ENCODE measurements around the gene OGN.

Gene OGN

GRCh38 chr9:92380603-92381002 lies 23.8 kb downstream of the OGN start:
- DNase-seq, result no peak
- H3K27me3 ChIP-seq (replicated peaks), result no peaks in the 10 kb centered on the region
- no peaks in the 10 kb centered on the region for H3K36me3 ChIP-seq (replicated peaks)
- in situ Hi-C loops (cut with HindIII; ENCODE audit: low pct_ligation_motif_present, low sequenced_read_pairs), result no loop called here
- H3K27ac ChIP-seq, result no peak overlapping the region
- TF ChIP-seq CTCF (IDR thresholded peaks at IDR 0.05; ENCODE audit: low read depth, low read length, missing control alignments), result no peak
- no peak overlapping the region for H3K4me3 ChIP-seq (ENCODE audit: low read depth, low read length)

- in situ Hi-C loops (cut with HindIII; ENCODE audit: low pct_ligation_motif_present, low sequenced_read_pairs), result no loop called here
- no peak overlapping the region for H3K4me3 ChIP-seq (ENCODE audit: low read depth, low read length)
- no peak for TF ChIP-seq CTCF (IDR thresholded peaks at IDR 0.05; ENCODE audit: low read depth, low read length, missing control alignments)
- H3K36me3 ChIP-seq (replicated peaks), result no peaks in the 10 kb centered on the region
- no peaks in the 10 kb centered on the region for H3K27me3 ChIP-seq (replicated peaks)
- peak; percentile 2 for DNase-seq
- H3K27ac ChIP-seq, result no peak overlapping the region
These were observed 25.4 kb downstream of the OGN start for GRCh38 chr9:92378865-92379560.

GRCh38 chr9:92377876-92378275 lies 26.5 kb downstream of the OGN start:
- in situ Hi-C loops (cut with HindIII; ENCODE audit: low pct_ligation_motif_present, low sequenced_read_pairs), result no loop called here
- no peak for DNase-seq
- Histone ChIP-seq H3K4me3 (ENCODE audit: low read depth, low read length) (no peak overlapping the region), H3K27me3 (replicated peaks) (no peaks in the 10 kb centered on the region), H3K27ac (no peak overlapping the region), H3K36me3 (replicated peaks) (no peaks in the 10 kb centered on the region)
- TF ChIP-seq CTCF (IDR thresholded peaks at IDR 0.05; ENCODE audit: low read depth, low read length, missing control alignments), result no peak

GRCh38 chr9:92373167-92373566 lies 31.2 kb downstream of the OGN start:
- Histone ChIP-seq H3K4me3 (ENCODE audit: low read depth, low read length) (no peak overlapping the region), H3K36me3 (replicated peaks) (no peaks in the 10 kb centered on the region), H3K27ac (no peak overlapping the region), H3K27me3 (replicated peaks) (no peaks in the 10 kb centered on the region)
- no peak for TF ChIP-seq CTCF (IDR thresholded peaks at IDR 0.05; ENCODE audit: low read depth, low read length, missing control alignments)
- no peak for DNase-seq
- in situ Hi-C loops (cut with HindIII; ENCODE audit: low pct_ligation_motif_present, low sequenced_read_pairs), result no loop called here

GRCh38 chr9:92369075-92369474 lies 35.3 kb downstream of the OGN start:
- no peak for TF ChIP-seq CTCF (IDR thresholded peaks at IDR 0.05; ENCODE audit: low read depth, low read length, missing control alignments)
- Histone ChIP-seq H3K27me3 (replicated peaks) (no peaks in the 10 kb centered on the region), H3K36me3 (replicated peaks) (no peaks in the 10 kb centered on the region), H3K4me3 (ENCODE audit: low read depth, low read length) (no peak overlapping the region), H3K27ac (no peak overlapping the region)
- DNase-seq, result no peak
- in situ Hi-C loops (cut with HindIII; ENCODE audit: low pct_ligation_motif_present, low sequenced_read_pairs), result no loop called here

GRCh38 chr9:92360083-92360482 lies 44.3 kb downstream of the OGN start:
- no peak overlapping the region for H3K4me3 ChIP-seq (ENCODE audit: low read depth, low read length)
- in situ Hi-C loops (cut with HindIII; ENCODE audit: low pct_ligation_motif_present, low sequenced_read_pairs), result no loop called here
- H3K27ac ChIP-seq, result no peak overlapping the region
- no peaks in the 10 kb centered on the region for H3K27me3 ChIP-seq (replicated peaks)
- no peaks in the 10 kb centered on the region for H3K36me3 ChIP-seq (replicated peaks)
- DNase-seq, result no peak
- no peak for TF ChIP-seq CTCF (IDR thresholded peaks at IDR 0.05; ENCODE audit: low read depth, low read length, missing control alignments)
